NCI-H526 (cell line): ENCODE data around the gene ERC1.
"Not testable (repeated sequence)": the region's sequence is repeated elsewhere in the genome, so short reads cannot be mapped to it uniquely, and the experiment has no call there.

Experiments
- DNase-seq, 2 experiments: peaks; one replicate each; lab custom pipeline; 2025; lab: John Stamatoyannopoulos, UW

Gene ERC1

DNA sequence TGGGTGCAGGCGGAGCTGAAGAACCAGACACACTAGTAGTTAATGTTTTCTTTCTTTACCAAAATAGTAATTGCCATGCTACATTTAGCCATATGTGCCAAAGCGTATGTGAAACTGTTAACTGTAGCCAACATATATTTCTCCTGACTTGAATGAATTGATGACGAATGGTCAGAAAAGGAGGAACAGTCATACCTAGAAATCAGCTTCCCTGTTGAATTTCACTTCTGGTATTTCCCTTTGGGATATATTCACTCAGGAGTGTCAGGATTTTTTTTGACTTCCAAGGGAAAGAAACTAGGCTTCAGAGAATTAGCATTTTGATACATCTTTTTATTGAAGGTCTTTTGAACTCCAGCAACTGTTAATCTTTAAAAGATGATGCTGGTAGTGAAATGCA is 87.0 kb downstream of the ERC1 start:
- DNase-seq, result no peak

DNA sequence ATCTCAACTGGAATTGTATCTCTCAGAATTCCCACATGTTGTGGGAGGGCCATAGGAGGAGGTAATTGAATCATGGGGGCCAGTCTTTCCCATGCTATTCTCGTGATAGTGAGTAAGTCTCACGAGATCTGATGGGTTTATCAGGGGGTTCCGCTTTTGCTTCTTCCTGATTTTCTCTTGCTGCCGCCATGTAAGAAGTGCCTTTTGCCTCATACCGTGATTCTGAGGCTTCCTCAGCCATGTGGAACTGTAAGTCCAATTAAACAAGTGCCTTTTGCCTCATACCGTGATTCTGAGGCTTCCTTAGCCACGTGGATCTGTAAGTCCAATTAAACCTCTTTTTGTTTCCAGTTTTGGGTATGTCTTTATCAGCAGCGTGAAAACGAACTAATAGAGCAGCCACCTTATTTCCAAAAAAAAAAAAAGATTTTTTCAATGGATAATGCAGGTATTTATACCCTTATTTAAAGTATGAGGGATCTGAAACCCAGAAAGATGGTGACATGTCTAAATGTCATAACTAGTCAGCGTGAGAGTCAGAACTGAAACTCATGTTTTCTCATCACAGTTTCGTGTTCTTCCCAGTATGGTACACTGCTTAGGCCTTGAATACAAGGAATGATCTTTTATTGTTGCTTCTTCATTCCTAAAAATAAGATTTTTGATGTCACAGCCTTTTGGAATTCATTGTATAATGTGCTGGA is 89.6 kb downstream of the ERC1 start:
- no peak for DNase-seq

DNA sequence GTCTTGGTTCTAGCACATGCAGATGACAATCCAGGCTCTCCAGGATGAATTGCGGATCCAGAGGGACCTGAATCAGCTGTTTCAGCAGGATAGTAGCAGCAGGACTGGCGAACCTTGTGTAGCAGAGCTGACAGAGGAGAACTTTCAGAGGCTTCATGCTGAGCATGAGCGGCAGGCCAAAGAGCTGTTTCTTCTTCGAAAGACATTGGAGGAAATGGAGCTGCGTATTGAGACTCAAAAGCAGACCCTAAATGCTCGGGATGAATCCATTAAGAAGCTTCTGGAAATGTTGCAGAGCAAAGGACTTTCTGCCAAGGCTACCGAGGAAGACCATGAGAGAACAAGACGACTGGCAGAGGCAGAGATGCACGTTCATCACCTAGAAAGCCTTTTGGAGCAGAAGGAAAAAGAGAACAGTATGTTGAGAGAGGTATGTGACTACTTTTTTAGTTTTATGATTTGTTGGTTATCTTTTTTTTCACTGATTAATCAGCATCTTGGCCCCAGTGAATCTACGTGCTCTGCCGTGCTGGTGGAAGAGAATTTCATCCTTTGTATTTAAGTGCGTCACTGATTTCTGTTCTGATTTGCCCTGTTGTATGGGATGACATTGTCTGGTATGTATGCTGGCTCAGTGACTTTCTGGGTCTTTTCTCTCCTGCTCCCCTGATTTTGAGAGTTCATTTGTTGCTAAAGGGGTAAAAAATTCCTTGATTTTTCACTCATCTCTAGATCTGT is 92.3 kb downstream of the ERC1 start:
- peak; percentile 10 to 38 for DNase-seq

DNA sequence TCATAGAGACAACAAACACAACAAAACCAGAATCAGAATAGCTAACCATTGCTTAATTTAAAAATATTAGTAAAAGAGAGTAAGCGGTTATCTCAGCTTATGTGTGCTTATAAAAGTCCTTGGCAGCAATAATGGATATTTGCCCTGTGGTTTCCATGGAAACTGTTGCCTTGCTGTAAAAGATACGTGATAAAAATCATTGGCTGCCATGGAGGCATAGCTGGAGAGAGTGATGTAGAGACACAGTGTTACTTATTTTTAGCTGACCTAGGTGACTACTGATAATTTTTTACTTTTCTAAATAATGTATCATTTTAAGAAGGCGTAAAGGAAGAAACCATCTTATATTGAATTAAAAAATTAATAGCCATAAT is 92.9 kb downstream of the ERC1 start:
- peak; percentile 68 to 69 for DNase-seq

DNA sequence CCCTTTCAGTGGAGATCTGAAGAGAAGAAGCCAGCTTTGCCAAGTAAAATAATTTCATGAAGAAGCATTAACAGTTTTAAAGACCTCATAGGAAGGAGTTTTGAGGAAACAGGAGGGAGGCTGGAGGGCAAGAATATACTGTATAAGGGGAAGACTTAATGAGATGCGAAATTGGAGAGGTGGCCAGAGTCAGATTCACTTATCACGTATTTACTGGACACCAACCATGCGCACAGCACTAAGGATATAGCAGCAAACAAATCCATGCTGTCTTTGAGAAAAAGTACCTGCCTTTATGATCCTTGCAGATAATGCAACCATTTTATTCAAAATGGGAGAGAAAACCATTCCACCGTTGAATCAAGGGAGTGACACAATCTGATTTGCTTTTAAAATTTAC is 100.3 kb downstream of the ERC1 start:
- no peak for DNase-seq

DNA sequence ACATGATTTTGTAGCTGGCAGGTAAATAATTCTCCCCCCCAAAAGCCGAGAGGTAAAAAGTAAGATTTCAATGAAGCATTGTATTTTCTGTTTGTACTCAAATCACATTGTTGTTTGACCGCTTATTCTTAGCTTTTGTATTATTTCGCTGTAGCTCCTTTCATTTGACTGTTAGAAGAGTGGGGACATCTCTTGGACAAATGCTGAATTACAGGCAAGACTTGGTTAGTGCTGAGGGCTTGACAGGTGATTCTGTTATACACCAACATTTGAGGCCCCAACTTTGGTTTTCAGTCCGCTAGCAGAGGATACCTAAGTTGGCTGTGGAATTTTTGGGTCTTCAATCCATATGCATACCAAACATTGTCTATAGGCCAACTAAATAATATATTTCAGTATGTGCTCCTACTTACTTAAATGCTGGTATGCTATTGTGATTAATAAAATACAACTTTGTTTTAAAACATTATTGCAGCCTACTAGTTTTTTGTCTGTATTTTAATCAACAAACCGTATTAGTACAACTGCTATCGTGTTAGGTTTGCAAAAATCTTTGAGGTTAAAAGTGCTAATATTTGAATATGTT is 102.2 kb downstream of the ERC1 start:
- DNase-seq, result peak; percentile 68 to 79

DNA sequence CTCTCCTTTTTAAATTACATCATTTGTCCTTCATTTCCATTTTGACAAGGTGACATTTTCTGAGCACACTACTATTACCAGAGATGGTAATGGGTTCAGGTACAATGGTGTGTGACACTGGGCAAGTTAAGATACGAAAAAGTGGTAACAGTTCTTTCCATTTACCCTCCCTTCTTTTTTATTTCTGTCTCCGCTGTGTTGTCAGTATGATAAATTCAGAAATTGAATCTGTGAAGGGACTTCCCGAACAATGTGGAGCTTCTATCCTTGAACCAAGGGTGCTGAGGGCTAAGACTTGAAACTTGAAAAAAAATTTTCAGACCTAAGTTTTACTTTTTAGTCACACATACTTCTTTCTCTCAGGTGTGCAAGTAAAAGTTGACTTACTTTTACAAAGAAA is 103.7 kb downstream of the ERC1 start:
- no peak for DNase-seq

DNA sequence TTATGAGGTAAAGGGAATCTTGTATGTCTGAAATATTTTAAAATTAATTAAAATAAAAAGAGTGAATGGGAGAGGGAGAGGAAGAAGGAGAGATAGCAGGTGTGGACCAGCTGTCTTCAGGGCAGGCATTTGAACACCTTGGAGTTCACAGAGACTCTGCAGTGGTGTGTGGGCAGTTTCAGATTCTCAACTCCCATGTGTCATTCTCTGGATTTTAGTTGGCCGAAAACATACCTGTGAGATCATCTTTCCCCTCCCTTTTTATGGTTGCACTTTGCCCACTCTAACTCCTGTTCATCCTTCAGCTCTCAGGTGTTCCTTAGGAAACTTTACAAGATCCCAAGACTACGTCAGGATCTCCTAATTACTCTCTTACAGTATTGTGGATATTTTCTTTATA is 108.1 kb downstream of the ERC1 start:
- DNase-seq, result no peak

DNA sequence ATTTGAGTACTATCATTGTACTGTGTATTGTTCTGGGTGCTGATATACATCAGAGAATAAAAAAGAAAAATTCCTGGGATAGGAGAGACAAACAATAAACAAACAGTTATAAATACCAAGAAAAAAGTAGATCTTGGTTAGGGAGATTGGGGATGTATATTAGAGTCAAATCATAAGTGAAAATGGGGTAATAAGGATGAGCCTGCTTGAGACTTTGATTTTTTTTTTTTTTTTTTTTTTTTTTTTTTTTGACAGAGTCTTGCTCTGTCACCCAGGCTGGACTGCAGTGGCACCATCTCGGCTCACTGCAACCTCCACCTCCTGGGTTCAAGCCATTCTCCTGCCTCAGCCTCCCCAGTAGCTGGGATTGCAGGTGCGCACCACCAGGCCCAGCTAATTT is 108.6 kb downstream of the ERC1 start:
- not testable (repeated sequence) for DNase-seq

DNA sequence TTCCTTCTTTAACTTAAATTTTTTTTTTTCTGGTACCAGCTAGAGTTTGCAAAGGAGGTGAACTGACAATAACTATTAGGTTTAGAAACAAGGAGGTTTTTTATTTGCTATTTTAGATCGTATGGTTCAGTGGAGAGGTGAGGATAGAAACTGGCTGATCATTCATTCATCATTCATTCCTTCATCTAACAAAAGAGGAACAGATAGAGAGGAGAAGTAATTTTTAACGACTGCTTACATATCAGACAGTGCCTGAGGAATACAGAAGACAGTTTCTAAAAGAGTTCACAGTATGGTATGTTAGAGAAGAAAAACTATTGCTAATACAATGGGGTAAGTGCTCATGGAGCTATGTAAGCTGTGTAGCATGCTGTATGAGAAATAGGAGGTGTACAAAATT is 111.1 kb downstream of the ERC1 start:
- DNase-seq, result no peak

DNA sequence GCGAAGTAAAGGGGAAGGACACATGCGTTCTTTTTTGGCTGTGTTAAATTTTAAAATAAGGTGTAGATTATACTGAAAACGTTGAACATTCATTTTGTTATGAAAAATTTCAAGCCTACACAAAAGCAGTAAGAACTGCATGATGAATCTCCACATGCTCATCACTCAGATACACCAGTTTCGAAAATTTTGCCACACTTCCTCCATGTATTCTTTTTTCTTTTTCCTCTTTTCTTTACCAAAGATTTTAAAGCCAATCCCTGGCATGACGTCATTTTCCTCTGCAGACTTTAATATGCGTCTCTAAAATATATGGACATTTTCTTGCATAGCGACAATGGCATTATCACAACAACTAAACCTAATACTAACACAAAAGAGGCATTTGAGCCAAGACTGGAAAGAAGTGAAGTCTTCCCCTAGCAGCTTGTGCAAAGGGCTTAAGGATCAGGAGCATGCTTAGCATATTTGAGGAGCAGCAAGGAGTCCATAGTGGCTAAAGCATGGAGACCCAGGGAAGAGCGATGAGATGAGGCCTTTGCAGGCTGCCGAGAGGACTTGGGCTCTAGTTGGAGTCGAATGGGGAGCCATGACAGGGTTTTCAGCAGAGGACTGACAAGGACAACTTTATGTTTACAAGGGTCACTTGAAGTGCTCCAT is 111.9 kb downstream of the ERC1 start:
- DNase-seq, result no peak

DNA sequence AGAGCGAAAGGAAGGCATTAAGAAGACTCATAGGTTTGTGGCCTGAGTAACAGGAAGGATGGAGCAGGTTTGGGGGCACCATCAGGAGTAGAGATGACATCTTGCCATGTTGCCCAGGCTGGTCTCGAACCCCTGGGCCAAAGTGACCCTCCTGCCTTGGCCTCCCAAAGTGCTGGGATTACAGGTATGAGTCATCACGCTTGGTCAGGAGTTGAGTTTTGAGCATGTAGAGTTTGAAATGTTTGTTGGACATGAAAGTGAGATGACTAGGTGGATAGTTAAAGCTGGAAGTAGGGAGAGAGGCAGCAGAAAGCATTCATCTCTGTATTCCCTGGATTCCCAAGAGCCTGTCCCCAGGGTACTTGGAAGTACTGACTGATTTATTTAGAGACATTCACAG is 112.6 kb downstream of the ERC1 start:
- DNase-seq, result no peak

DNA sequence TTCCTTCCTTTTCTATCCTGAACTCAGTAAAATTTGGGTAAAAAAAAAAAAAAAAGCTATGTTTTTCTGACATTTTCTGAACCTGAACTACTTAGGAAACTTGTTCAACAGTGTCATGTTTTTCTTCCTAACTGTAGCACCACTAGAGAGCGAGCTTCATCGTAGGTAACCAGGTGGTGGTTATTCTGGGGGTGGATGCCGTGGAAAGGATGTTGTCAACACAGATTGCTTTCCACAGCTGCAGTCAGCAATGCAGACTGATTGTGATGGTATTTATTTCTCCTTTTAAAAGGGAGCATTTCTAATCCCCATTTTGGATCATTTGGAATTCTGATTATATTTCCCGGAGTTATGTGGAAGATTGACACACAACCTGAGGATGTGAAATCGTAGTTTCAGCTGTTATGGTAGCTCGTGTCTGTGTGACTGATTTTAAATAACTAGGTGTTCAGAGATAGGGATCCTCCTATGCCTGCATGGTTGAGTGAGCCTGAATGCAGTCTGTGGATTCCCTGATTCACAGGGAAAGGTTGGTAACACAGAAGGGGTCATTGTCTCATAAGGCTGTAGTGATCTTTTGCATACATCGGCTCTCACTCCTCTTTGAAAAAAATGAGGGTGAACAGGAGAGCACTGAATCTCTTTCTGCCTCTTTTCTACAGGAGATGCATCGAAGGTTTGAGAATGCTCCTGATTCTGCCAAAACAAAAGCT is 113.2 kb downstream of the ERC1 start:
- DNase-seq, result peak; percentile 91 to 93

DNA sequence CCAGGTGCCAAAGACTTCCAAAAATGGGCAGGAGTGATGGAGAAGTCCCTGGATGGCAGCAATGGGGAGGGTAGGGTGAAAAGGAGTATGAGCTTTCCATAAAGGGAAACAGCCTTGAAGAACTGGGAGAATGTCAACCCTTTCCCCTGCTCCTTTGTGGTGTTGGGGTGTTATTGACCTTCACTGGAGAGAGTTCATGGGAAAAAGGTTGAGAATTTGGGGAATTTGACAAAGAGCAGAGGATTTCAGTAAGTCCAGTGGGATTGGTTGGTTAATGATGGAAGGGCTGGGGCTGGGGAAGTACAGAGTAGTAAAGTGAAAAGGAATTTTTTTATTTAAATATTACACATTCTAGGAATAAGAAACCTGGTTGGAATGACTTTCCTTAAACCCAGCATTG is 116.6 kb downstream of the ERC1 start:
- no peak for DNase-seq

DNA sequence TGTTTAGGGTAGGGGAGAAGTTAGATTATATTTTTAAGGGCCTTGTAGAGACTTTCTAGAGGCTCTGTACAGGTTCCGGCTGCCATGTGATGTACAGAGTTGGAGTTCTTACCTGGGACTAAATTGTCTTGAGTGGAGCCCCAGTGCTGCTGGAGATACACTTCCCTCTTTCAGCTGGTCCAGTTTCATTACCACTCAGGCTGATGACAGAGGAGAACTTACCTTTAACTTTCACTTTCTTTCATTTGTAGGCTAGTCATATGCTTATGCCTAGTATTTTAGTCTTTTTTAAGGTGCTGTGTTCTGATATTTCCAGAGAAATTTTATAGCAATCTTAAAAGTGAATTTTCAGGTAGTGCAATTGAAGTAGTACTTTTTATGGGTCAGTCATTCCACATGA is 117.3 kb downstream of the ERC1 start:
- no peak for DNase-seq

DNA sequence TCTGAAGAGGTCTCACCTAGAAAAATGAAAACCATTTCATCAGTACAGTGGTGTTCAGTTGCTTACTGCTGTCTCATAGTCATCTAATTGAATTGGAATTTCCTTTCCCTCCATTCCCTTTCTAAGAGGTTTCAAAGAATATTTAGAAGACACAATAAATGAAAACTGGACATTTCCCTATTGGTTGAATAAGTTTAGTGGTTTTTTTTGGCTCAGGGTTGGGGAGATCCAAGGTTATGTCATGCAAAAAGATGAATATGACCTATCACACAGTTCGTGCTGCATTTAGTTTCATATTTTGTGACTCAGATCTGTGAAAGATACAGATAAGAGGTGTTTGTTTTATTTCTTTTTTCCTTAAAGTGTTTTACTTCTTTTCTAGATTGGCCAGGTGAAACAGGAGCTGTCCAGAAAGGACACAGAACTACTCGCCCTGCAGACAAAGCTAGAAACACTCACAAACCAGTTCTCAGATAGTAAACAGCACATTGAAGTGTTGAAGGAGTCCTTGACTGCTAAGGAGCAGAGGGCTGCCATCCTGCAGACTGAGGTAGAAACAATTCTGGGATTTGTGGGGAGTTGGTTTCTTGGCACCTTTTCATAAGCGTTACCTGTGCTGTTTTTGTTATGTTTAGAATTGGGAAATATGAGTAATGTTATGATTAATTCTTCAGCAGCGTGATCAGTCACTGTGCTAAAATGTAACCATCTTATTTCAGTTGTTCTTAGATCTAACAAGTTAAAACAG is 124.6 kb downstream of the ERC1 start:
- DNase-seq, result no peak

DNA sequence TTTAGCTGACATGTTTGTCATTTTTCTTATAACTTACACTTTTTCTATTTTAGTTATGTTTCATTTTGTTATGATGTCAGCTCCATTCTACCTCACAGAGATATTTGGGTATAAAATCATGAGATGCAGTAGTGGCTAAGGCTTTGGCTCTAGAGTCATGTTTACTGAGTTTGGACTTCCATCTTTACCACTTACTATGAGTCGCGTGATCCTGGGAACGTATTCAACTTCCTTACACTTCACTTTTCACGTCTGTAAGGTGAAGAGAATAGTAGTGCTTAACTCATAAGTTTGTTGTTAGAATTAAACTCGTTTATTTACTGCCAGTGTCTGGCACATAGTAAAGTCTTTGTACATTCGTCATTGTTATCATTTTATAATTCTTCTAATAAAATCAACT is 126.3 kb downstream of the ERC1 start:
- no peak for DNase-seq

DNA sequence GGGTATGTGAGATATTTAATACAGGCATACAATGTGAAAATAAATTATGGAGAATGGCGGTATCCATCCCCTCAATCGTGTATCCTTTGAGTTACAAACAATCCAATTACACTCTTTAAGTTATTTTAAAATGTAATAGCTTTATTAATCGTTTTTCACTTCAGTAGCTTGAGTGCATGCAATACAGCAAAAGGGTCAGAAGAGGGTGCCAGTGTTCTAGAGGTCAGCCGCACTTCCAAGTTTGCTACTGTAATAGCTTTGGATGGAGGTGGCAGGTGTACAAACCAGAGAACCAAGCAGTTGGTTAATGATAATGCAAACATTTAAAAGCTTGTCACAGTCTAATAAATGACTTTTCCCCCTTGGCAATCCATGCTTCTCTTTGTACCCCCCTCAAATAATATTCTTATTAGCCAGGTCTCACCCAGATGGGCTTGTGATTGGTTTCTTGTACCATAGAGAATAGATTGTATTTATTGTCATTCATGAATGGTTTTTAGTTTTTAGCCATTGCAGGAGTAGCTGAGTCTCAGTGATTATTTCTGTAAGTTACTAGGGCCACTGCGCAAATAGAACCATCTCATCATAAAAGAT is 127.0 kb downstream of the ERC1 start:
- peak; percentile 73 to 90 for DNase-seq

DNA sequence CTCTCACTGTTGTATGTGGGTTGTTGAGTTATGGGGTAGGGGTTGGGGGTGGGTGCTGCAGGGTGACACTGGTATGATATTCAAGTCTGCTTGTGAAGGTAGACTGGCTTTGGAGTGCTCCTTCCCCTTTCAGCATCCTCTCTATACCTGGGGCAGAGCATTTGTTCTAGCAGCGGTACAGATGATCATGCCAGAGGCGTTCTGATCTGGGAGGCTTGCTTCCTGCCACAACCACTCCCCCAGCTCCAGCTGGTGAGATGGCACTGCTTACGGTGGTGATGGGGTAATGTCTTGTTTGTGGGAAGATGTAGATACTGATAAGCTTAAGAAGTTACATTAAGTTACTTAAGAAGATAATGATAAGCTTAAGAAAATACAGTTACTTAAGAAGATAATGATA is 131.8 kb downstream of the ERC1 start:
- no peak for DNase-seq

DNA sequence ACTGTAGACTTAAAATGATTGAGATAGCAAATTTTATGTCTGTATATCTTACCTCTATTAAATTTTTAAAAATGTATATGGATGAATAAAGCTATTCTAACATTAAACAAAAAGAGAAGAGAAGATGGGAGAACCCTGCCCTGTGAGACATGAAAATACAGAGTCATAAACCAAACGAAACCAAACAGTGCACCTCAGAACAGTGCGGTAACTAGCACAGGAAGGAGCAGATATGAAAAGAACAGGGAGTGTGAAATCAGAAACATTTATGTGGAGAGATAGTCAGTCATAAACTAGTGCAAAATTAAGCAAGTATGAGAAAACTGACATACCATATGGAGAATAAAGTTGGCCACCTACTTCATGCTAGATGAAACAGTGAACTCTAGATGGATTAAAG is 135.1 kb downstream of the ERC1 start:
- DNase-seq, result no peak

DNA sequence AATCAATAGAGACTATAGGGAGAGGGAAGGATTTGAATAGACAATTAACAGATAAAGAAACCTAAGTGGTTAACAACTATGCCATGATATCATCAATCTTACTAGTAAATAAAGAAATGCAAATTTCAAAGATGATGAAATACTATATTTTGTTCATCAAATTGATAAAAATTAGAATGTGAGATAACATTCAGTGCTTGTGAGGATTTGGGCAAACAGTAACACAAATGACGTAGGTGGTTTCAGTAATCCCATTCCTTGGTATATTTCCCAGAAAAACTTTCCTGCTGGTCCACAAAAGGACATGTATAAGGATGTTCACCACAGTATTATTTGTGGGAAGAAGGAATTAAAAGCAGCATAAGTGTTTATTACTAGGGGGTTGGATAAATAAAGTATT is 136.0 kb downstream of the ERC1 start:
- no peak for DNase-seq
